ENCODE results near the gene TEX19.

- no peak for TF ChIP-seq CTCF (conservative IDR thresholded peaks at IDR 0.05; ENCODE audit: low read depth in 2 of 2)
- no peak for TF ChIP-seq CREB1 (CRISPR knock-in tag; IDR thresholded peaks at IDR 0.05; ENCODE audit: low read depth)
- no peak for TF ChIP-seq EZH2 (IDR thresholded peaks at IDR 0.05; ENCODE audit: low read depth, unreplicated experiment)
- no peak for TF ChIP-seq STAT1 (IDR thresholded peaks at IDR 0.05; ENCODE audit: unreplicated experiment)
- TF ChIP-seq REST (IDR thresholded peaks at IDR 0.05; ENCODE audit: unreplicated experiment) = no peak
- no peak for TF ChIP-seq JUNB (IDR thresholded peaks at IDR 0.05; ENCODE audit: unreplicated experiment)
Measured at GRCh38 chr17:82334622-82335394, 24.2 kb upstream of the TEX19 start.

Data from GM23338 (cell line).